K562 (cell line): ENCODE results near the gene TUBD1. TPM values are rescaled to one million over a fixed set of nuclear protein-coding genes. Genes with fewer than 3 reads are reported as not detected.
"Not testable (repeated sequence)": the region's sequence is repeated elsewhere in the genome, so short reads cannot be mapped to it uniquely, and the experiment has no call there.

Experiments used
- ATAC-seq: fragments of 200-7000 bp; cut with Tn5 transposase; 3 replicates; pipeline ENCODE4 v1.9.1; 2020; ENCODE audit warnings: moderate library complexity
- BruUV-seq: library from RNA; stranded (reverse); fragments of 400-500 nt; replicated peaks from 2 replicates; lab custom pipeline; 2021; lab: Mats Ljungman, UMichigan
- CTCF ChIA-PET: fragments of 300-600 bp; formaldehyde crosslinking; extraction: SDS; loops from one replicate; lab custom pipeline; 2021; ENCODE audit warnings: low intra/inter-chr PET ratio; lab: Yijun Ruan, JAX
- POLR2A ChIA-PET: fragments of 300-600, 350-650 bp; sonication (Branson Sonifier 250); formaldehyde crosslinking; extraction: SDS; loops from one replicate; lab custom pipeline; 2021; ENCODE audit warnings: antibody characterized with exemption, inconsistent platforms; lab: Yijun Ruan, JAX
- DNase-seq, 4 experiments: peaks; one replicate each; pipeline versions ENCODE4 v3.0.0 to v3.0.0-alpha.2; 2011 to 2018; ENCODE audit warnings: low spot score in 3 of 4, mixed read lengths in 3 of 4; ENCODE audit errors: extremely low read depth in 1 of 4
- FAIRE-seq: peaks from 2 replicates; lab custom pipeline; 2011; peaks lifted over from hg19 to GRCh38; lab: Jason Lieb, UNC
- H2AFZ ChIP-seq: 2 replicates; pipeline ENCODE4 v1.6.0; 2011; ENCODE audit warnings: low read depth, low read length, control low read depth, inconsistent platforms
- H3K27ac ChIP-seq: fragments of 200-600 bp; 3 replicates; pipeline ENCODE4 v1.8.0; 2011; ENCODE audit warnings: low read depth, mild to moderate bottlenecking, control low read depth, inconsistent platforms, low read length, moderate library complexity, mixed read lengths; ENCODE audit errors: extremely low read depth
- H3K27me3 ChIP-seq, 2 experiments: fragments of 300-600 bp in 1 of 2; 2 replicates in 1 of 2; 3 replicates in 1 of 2; pipeline versions ENCODE4 v1.6.0 to v1.8.0; 2011; ENCODE audit warnings: inconsistent platforms in 2 of 2, low read length in 2 of 2, mild to moderate bottlenecking in 1 of 2, mixed read lengths in 1 of 2, moderate library complexity in 1 of 2; ENCODE audit not compliant: control insufficient read depth in 2 of 2, insufficient read depth in 2 of 2
- H3K36me3 ChIP-seq: fragments of 300-600 bp; 3 replicates; pipeline ENCODE4 v1.8.0; 2011; ENCODE audit warnings: mild to moderate bottlenecking, low read length, inconsistent platforms; ENCODE audit not compliant: control insufficient read depth, insufficient read depth
- H3K4me1 ChIP-seq, 2 experiments: fragments of 200-600 bp in 1 of 2; replicated peaks in 1 of 2; 2 replicates in 1 of 2; 3 replicates in 1 of 2; pipeline versions ENCODE4 v1.5.1 to v1.8.0; 2011; ENCODE audit warnings: inconsistent platforms in 2 of 2, low read length in 2 of 2, mild to moderate bottlenecking in 1 of 2, mixed read lengths in 1 of 2, moderate library complexity in 1 of 2; ENCODE audit not compliant: control insufficient read depth in 2 of 2, insufficient read depth in 2 of 2
- H3K4me2 ChIP-seq: 2 replicates; pipeline ENCODE4 v1.6.1; 2011; ENCODE audit warnings: low read length, control low read depth, inconsistent platforms, mixed read lengths; ENCODE audit not compliant: insufficient read depth
- H3K4me3 ChIP-seq: fragments of 200-600 bp; sonication (generic), shearing (Covaris generic); 2 replicates; pipeline ENCODE4 v1.5.1; 2016; ENCODE audit warnings: control low read depth, inconsistent platforms
- H3K79me2 ChIP-seq: fragments of 200-600 bp; 3 replicates; pipeline ENCODE4 v1.8.0; 2011; ENCODE audit warnings: low read length, inconsistent platforms; ENCODE audit not compliant: control insufficient read depth, insufficient read depth
- H3K9ac ChIP-seq, 2 experiments: 2 replicates each; pipeline versions ENCODE4 v1.6.0 to v1.6.1; 2011; ENCODE audit warnings: low read depth in 2 of 2, low read length in 2 of 2, control low read depth in 1 of 2, inconsistent platforms in 1 of 2, mild to moderate bottlenecking in 1 of 2, mixed read lengths in 1 of 2; ENCODE audit not compliant: insufficient read depth in 1 of 2
- H3K9me1 ChIP-seq: one replicate; pipeline ENCODE4 v1.6.0; 2011; ENCODE audit warnings: inconsistent platforms, mild to moderate bottlenecking, low read length, moderate library complexity; ENCODE audit not compliant: control insufficient read depth, insufficient read depth
- H3K9me3 ChIP-seq: replicated peaks from 2 replicates; pipeline ENCODE4 v1.5.1; 2011; ENCODE audit warnings: low read depth, low read length, inconsistent platforms; ENCODE audit not compliant: control insufficient read depth, insufficient read depth
- H4K20me1 ChIP-seq: replicated peaks from 2 replicates; pipeline ENCODE4 v1.6.1; 2011; ENCODE audit warnings: low read length, inconsistent platforms, mixed read lengths; ENCODE audit not compliant: control insufficient read depth, insufficient read depth
- ZBTB11 ChIP-seq, 3 experiments: fragments of 200-800 bp in 1 of 3; fragments of 250-450 bp in 1 of 3; fragments of 450-650 bp in 1 of 3; sonication (Bioruptor Pico) in 1 of 3; sonication (Bioruptor generic) in 1 of 3; formaldehyde crosslinking in 1 of 3; IDR thresholded peaks; 2 replicates each; pipeline versions ENCODE4 v1.6.1 to v1.8.0; 2016 to 2022; ENCODE audit warnings: mild to moderate bottlenecking in 2 of 3, missing genetic modification characterization in 2 of 3, missing compliant biosample characterization in 1 of 3, moderate library complexity in 1 of 3
- WGBS: fragments of 100-300 bp; shearing (Covaris generic); methylation state at CpG from one replicate; pipeline ENCODE4 v1.1.6; 2016; ENCODE audit warnings: low coverage, mixed read lengths; ENCODE audit not compliant: insufficient coverage; ENCODE audit errors: missing lambda C conversion rate; 5-methylcytosine and 5-hydroxymethylcytosine counted together
- in situ Hi-C: fragments of 300-500 bp; cut with MboI; formaldehyde crosslinking; loops from 4 replicates; pipeline ENCODE4 v1.15.0; 2018; ENCODE audit warnings: inconsistent platforms, mixed read lengths
- intact Hi-C: fragments of 100-400 bp; cut with micrococcal nuclease; formaldehyde crosslinking; loops from 2 replicates; pipeline ENCODE4 v1.14.2; 2022
- polyA plus RNA-seq, 8 experiments: library from polyadenylated mRNA; depleted of rRNA in 4 of 8; stranded (reverse) in 5 of 8; unstranded in 3 of 8; fragments of >200 nt; fragmentation: Nextera tagmentation in 2 of 8; fragmentation: Illumina TruSeq in 1 of 8; extraction: Ambion mirVana in 2 of 8; extraction: Trizol in 1 of 8; gene quantifications; 2 replicates each; pipeline versions ENCODE4 v1.2.1 to v1.2.3, GENCODE V29; 2011 to 2014; ENCODE audit warnings: inconsistent platforms in 1 of 8, missing spikeins in 1 of 8
- total RNA-seq, 7 experiments: library from RNA; depleted of rRNA in 6 of 7; stranded (reverse); fragments of >200 nt in 6 of 7; fragmentation: Illumina TruSeq in 2 of 7; extraction: Trizol in 2 of 7; gene quantifications; 2 replicates each; pipeline versions ENCODE4 v1.2.1 to v1.2.3, GENCODE V29; 2011 to 2021; ENCODE audit warnings: low replicate concordance in 1 of 7

TUBD1 gene
- total and polyA plus RNA-seq, 9 of the 15 experiments (the other 6 are each of a cell fraction or from before 2014, with no cell fraction given), result 10.8 to 35.3 (median 17.9) TPM

DNA sequence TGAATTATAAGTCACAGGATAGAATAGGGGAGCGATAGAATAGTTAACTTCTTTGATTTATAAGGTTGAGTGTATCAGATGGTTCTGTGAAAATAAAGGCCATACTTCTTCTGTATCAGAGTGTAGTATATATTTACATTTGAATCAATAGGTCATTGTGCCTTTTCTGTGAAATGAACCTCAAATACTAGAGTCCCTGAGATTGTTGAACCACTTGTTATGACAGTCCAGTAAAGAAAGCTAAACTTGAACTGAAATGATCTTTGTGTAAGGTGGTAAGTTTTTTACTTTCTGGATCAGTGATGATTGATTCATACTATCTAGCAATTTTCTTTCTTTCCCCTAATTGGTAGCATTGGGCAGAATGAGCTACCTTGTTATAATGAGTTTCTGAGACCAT is 40.6 kb upstream of the TUBD1 start:
- 79% methylated on average over 1 of the region's 1 CpG for WGBS
- H3K4me2 ChIP-seq, H3K9ac ChIP-seq, H3K4me3 ChIP-seq, CTCF ChIA-PET, H3K79me2 ChIP-seq, intact Hi-C loops, H3K9me3 ChIP-seq, BruUV-seq, H3K4me1 ChIP-seq, H2AFZ ChIP-seq, H3K27me3 ChIP-seq, H3K9me1 ChIP-seq, in situ Hi-C loops, FAIRE-seq, H4K20me1 ChIP-seq, ATAC-seq, H3K27ac ChIP-seq, DNase-seq: not testable (repeated sequence)
- peaks cover 79% of the 10 kb centered on the region; the same call in 1 of the 3 replicates for H3K36me3 ChIP-seq
- POLR2A ChIA-PET, result interaction anchor here (1.7 kb wide), 1 partner anchor 115 kb away, joined by 6 read pairs; no protein-coding TSS in a partner anchor

- BruUV-seq, H3K9ac ChIP-seq, H3K4me3 ChIP-seq, H3K79me2 ChIP-seq, H3K9me1 ChIP-seq, in situ Hi-C loops, FAIRE-seq, DNase-seq, H3K27me3 ChIP-seq, CTCF ChIA-PET, H3K9me3 ChIP-seq, H4K20me1 ChIP-seq, ATAC-seq, H3K4me1 ChIP-seq, POLR2A ChIA-PET, H3K4me2 ChIP-seq, intact Hi-C loops, H3K27ac ChIP-seq, H2AFZ ChIP-seq: not testable (repeated sequence)
- WGBS, result 83% methylated on average over 3 of the region's 3 CpGs
- H3K36me3 ChIP-seq, result peaks cover 81% of the 10 kb centered on the region; the same call in 1 of the 3 replicates
- TF ChIP-seq ZBTB11 (CRISPR knock-in tag; IDR thresholded peaks at IDR 0.05), result peak in 1 of 3 experiments; percentile 58; a peak in 1 of 6 replicates
Measured at GRCh38 chr17:59930768-59931167, 38.0 kb upstream of the TUBD1 start.

- in situ Hi-C loops, H3K27me3 ChIP-seq, FAIRE-seq, H3K4me1 ChIP-seq, CTCF ChIA-PET, H4K20me1 ChIP-seq, DNase-seq, H3K9ac ChIP-seq, H3K27ac ChIP-seq, BruUV-seq, intact Hi-C loops, POLR2A ChIA-PET, H3K79me2 ChIP-seq, ATAC-seq, H2AFZ ChIP-seq, H3K9me1 ChIP-seq, H3K9me3 ChIP-seq, H3K4me3 ChIP-seq, H3K4me2 ChIP-seq: not testable (repeated sequence)
- WGBS, result 97% methylated on average over 2 of the region's 2 CpGs
- peaks cover 83% of the 10 kb centered on the region; the same call in 1 of the 3 replicates for H3K36me3 ChIP-seq
Measured at GRCh38 chr17:59930121-59930520, 37.4 kb upstream of the TUBD1 start.
